ENCODE measurements around the gene PAK3. TPM values are rescaled to one million over a fixed set of nuclear protein-coding genes. Genes with fewer than 3 reads are reported as not detected.

PAK3 gene
- total and polyA plus RNA-seq, 2 experiments from 2014 or later, result not detected

- no peaks in the 10 kb centered on the region for H3K79me2 ChIP-seq (ENCODE audit: insufficient read depth)
- H3K4me1 ChIP-seq (ENCODE audit: insufficient read depth), result no peaks in the 10 kb centered on the region
- H3K4me3 ChIP-seq, result no peak overlapping the region
- DNase-seq, result no peak
- no peak for TF ChIP-seq EZH2phosphoT487 (IDR thresholded peaks at IDR 0.05; ENCODE audit: insufficient read depth, low read depth)
- no peak for TF ChIP-seq EZH2 (IDR thresholded peaks at IDR 0.05; ENCODE audit: insufficient read depth, poor library complexity, severe bottlenecking)
- no peak overlapping the region for H3K9ac ChIP-seq
- H3F3A ChIP-seq (ENCODE audit: insufficient read depth), result no peaks in the 10 kb centered on the region
- no peaks in the 10 kb centered on the region for H3K36me3 ChIP-seq (ENCODE audit: low read depth)
- no peaks in the 10 kb centered on the region for H3K9me3 ChIP-seq (ENCODE audit: low read depth)
- H4K20me1 ChIP-seq (ENCODE audit: insufficient read depth), result no peaks in the 10 kb centered on the region
- WGBS, 2 experiments (ENCODE audit: low coverage in 1 of 2, low lambda C conversion rate in 2 of 2, missing lambda C conversion rate in 2 of 2), result 33 to 55% methylated on average over 2 to 3 of the region's 3 CpGs
- no peaks in the 10 kb centered on the region for H3K9me2 ChIP-seq (ENCODE audit: insufficient read depth)
- H3K4me2 ChIP-seq (ENCODE audit: unreplicated experiment), result no peak overlapping the region
- no peak overlapping the region for H3K27ac ChIP-seq
- in situ Hi-C loops (cut with MboI), result no loop called here
- no peaks in the 10 kb centered on the region for H3K27me3 ChIP-seq (replicated peaks; ENCODE audit: insufficient read depth)
- no peak overlapping the region for H2AFZ ChIP-seq
These were observed 164.5 kb downstream of the PAK3 start for GRCh38 chrX:111260451-111260850.

- whole genome bisulfite sequencing, 2 experiments (ENCODE audit: low coverage in 1 of 2, low lambda C conversion rate in 2 of 2, missing lambda C conversion rate in 2 of 2), result 13 to 15% methylated on average over 3 of the region's 3 CpGs
- no peak for DNase-seq
- in situ Hi-C loops (cut with MboI), result no loop called here
These were observed 166.1 kb downstream of the PAK3 start for GRCh38 chrX:111262086-111262485.

GRCh38 chrX:111264385-111264784 lies 168.4 kb downstream of the PAK3 start:
- H3K4me1 ChIP-seq (ENCODE audit: insufficient read depth), result no peaks in the 10 kb centered on the region
- TF ChIP-seq EZH2phosphoT487 (IDR thresholded peaks at IDR 0.05; ENCODE audit: insufficient read depth, low read depth) (no peak), EZH2 (IDR thresholded peaks at IDR 0.05; ENCODE audit: insufficient read depth, poor library complexity, severe bottlenecking) (no peak)
- no peak overlapping the region for H3K9ac ChIP-seq
- no peaks in the 10 kb centered on the region for H3K9me3 ChIP-seq (ENCODE audit: low read depth)
- in situ Hi-C loops (cut with MboI), result no loop called here
- H3F3A ChIP-seq (ENCODE audit: insufficient read depth), result no peaks in the 10 kb centered on the region
- H3K36me3 ChIP-seq (ENCODE audit: low read depth), result no peaks in the 10 kb centered on the region
- H3K9me2 ChIP-seq (ENCODE audit: insufficient read depth), result no peaks in the 10 kb centered on the region
- H3K4me3 ChIP-seq, result no peak overlapping the region
- H2AFZ ChIP-seq, result no peak overlapping the region
- H4K20me1 ChIP-seq (ENCODE audit: insufficient read depth), result no peaks in the 10 kb centered on the region
- WGBS, 2 experiments (ENCODE audit: low coverage in 1 of 2, low lambda C conversion rate in 2 of 2, missing lambda C conversion rate in 2 of 2), result 18 to 22% methylated on average over 2 of the region's 2 CpGs
- no peak for DNase-seq
- H3K27me3 ChIP-seq (replicated peaks; ENCODE audit: insufficient read depth), result no peaks in the 10 kb centered on the region
- no peak overlapping the region for H3K4me2 ChIP-seq (ENCODE audit: unreplicated experiment)
- H3K27ac ChIP-seq, result no peak overlapping the region
- H3K79me2 ChIP-seq (ENCODE audit: insufficient read depth), result no peaks in the 10 kb centered on the region

More at GRCh38 chrX:111262086-111262485, 166.1 kb downstream of the PAK3 start:
- H3K27me3 ChIP-seq (replicated peaks; ENCODE audit: insufficient read depth), result no peaks in the 10 kb centered on the region
- H3K4me2 ChIP-seq (ENCODE audit: unreplicated experiment), result no peak overlapping the region
- H3K9ac ChIP-seq, result no peak overlapping the region
- no peak overlapping the region for H3K27ac ChIP-seq
- H3K4me1 ChIP-seq (ENCODE audit: insufficient read depth), result no peaks in the 10 kb centered on the region
- no peaks in the 10 kb centered on the region for H3F3A ChIP-seq (ENCODE audit: insufficient read depth)
- H4K20me1 ChIP-seq (ENCODE audit: insufficient read depth), result no peaks in the 10 kb centered on the region
- H3K9me2 ChIP-seq (ENCODE audit: insufficient read depth), result no peaks in the 10 kb centered on the region
- H2AFZ ChIP-seq, result no peak overlapping the region
- H3K4me3 ChIP-seq, result no peak overlapping the region
- no peaks in the 10 kb centered on the region for H3K79me2 ChIP-seq (ENCODE audit: insufficient read depth)
- TF ChIP-seq EZH2 (IDR thresholded peaks at IDR 0.05; ENCODE audit: insufficient read depth, poor library complexity, severe bottlenecking) (no peak), EZH2phosphoT487 (IDR thresholded peaks at IDR 0.05; ENCODE audit: insufficient read depth, low read depth) (no peak)
- H3K36me3 ChIP-seq (ENCODE audit: low read depth), result no peaks in the 10 kb centered on the region
- H3K9me3 ChIP-seq (ENCODE audit: low read depth), result no peaks in the 10 kb centered on the region

- Histone ChIP-seq H3K4me3 (no peak overlapping the region), H3K79me2 (ENCODE audit: insufficient read depth) (no peaks in the 10 kb centered on the region), H3K9me3 (ENCODE audit: low read depth) (no peaks in the 10 kb centered on the region), H3K9me2 (ENCODE audit: insufficient read depth) (no peaks in the 10 kb centered on the region), H3K27ac (no peak overlapping the region), H3K9ac (no peak overlapping the region), H3K36me3 (ENCODE audit: low read depth) (no peaks in the 10 kb centered on the region), H3K27me3 (replicated peaks; ENCODE audit: insufficient read depth) (no peaks in the 10 kb centered on the region), H3K4me2 (ENCODE audit: unreplicated experiment) (no peak overlapping the region), H2AFZ (no peak overlapping the region), H4K20me1 (ENCODE audit: insufficient read depth) (no peaks in the 10 kb centered on the region), H3F3A (ENCODE audit: insufficient read depth) (no peaks in the 10 kb centered on the region), H3K4me1 (ENCODE audit: insufficient read depth) (no peaks in the 10 kb centered on the region)
- WGBS, 2 experiments (ENCODE audit: low coverage in 1 of 2, low lambda C conversion rate in 2 of 2, missing lambda C conversion rate in 2 of 2), result 53 to 60% methylated on average over 2 of the region's 2 CpGs
- TF ChIP-seq EZH2 (IDR thresholded peaks at IDR 0.05; ENCODE audit: insufficient read depth, poor library complexity, severe bottlenecking) (no peak), EZH2phosphoT487 (IDR thresholded peaks at IDR 0.05; ENCODE audit: insufficient read depth, low read depth) (no peak)
- no peak for DNase-seq
- in situ Hi-C loops (cut with MboI), result no loop called here
These were observed 169.5 kb downstream of the PAK3 start for GRCh38 chrX:111265486-111265885.

DNA sequence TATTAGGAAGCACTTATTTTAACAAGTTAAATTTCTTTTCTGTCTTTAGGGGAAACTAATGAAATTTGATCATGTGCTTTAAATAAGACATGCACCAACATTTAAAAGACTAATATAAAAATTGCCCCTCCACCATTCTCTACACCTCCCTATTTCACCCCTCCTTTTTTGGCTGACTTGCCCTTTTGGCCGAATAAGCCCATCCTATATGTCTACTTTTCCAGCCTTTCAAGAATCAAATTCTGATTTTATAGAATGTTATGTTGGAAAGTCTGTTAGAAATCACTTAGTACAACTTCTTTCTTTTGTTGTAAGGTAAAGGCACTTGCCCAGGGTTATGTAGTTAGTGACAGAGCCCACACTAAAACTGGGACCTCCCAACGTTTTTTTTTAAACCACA lies 172.5 kb downstream of the PAK3 start:
- H3K9me3 ChIP-seq (ENCODE audit: low read depth), result no peaks in the 10 kb centered on the region
- H3K4me3 ChIP-seq, result no peak overlapping the region
- no peaks in the 10 kb centered on the region for H3K79me2 ChIP-seq (ENCODE audit: insufficient read depth)
- H3K36me3 ChIP-seq (ENCODE audit: low read depth), result no peaks in the 10 kb centered on the region
- H3K4me1 ChIP-seq (ENCODE audit: insufficient read depth), result no peaks in the 10 kb centered on the region
- H3K27me3 ChIP-seq (replicated peaks; ENCODE audit: insufficient read depth), result no peaks in the 10 kb centered on the region
- no peak overlapping the region for H2AFZ ChIP-seq
- H3F3A ChIP-seq (ENCODE audit: insufficient read depth), result no peaks in the 10 kb centered on the region
- no peaks in the 10 kb centered on the region for H4K20me1 ChIP-seq (ENCODE audit: insufficient read depth)
- DNase-seq, result no peak
- H3K9me2 ChIP-seq (ENCODE audit: insufficient read depth), result no peaks in the 10 kb centered on the region
- TF ChIP-seq EZH2 (IDR thresholded peaks at IDR 0.05; ENCODE audit: insufficient read depth, poor library complexity, severe bottlenecking), result no peak
- no peak for TF ChIP-seq EZH2phosphoT487 (IDR thresholded peaks at IDR 0.05; ENCODE audit: insufficient read depth, low read depth)
- no peak overlapping the region for H3K9ac ChIP-seq
- H3K4me2 ChIP-seq (ENCODE audit: unreplicated experiment), result no peak overlapping the region
- H3K27ac ChIP-seq, result no peak overlapping the region
- in situ Hi-C loops (cut with MboI), result no loop called here
- WGBS, 2 experiments (ENCODE audit: low coverage in 1 of 2, low lambda C conversion rate in 2 of 2, missing lambda C conversion rate in 2 of 2), result 8 to 19% methylated on average over 2 of the region's 2 CpGs
